ENCODE results near the gene BMP8A.

DNA sequence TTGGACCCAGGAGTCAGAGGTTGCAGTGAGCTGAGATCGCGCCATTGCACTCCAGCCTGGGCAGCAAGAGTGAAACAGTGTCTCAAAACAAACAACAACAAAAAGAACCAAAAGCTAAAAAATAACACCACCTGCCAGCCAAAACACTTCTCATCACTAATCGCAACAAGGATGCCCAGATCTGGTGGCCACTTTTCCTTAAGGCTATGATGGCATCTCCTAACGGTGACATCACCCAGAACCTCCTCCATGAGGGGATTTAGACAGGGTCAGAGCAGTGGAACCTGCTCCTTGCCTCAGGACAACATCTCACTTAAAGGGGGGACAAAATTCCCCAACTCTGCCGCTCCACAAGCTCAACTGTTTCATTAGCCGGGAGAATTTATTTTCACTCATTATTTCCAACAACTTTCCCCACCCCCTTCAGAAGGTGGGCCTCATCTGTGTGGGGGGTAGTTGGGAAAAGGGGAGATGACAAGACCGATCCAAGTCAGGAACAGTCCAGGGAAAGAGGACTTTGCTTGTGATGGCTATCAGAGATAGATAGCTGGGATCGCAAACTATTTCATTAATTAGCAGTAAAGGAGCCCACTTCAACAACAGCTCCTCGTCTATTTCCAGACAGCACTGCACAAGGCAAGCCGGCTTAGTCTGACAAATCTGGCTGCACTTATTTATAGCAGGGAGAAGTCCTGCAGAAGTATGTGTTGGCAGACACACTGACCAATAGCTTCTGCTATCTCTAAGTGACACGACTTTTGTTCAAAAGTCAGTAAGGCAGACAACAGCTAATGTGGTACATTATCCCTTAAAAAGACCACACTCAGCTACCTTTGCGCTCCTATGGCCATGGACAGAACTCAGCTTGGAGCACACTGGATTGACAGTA is 82.5 kb downstream of the BMP8A start:
- no peak for TF ChIP-seq CTCF (IDR thresholded peaks at IDR 0.05; ENCODE audit: poor library complexity)
- TF ChIP-seq EZH2 (IDR thresholded peaks at IDR 0.05; ENCODE audit: borderline replicate concordance): no peak
